Trophoblast cell (in vitro differentiated cells and primary cell): Measurements from ENCODE around the gene PEX10.

Experiments
- DNase-seq, 2 donors: peaks; one replicate each; pipeline ENCODE4 v3.0.0-alpha.2; 2016
- H2AFZ ChIP-seq: 2 replicates; pipeline ENCODE4 v1.6.1; 2013; ENCODE audit warnings: low read length, moderate library complexity, mild to moderate bottlenecking; ENCODE audit not compliant: insufficient read depth, poor library complexity
- H2AK5ac ChIP-seq: 2 replicates; pipeline ENCODE4 v1.6.1; 2013; ENCODE audit warnings: mild to moderate bottlenecking, low read length
- H2BK120ac ChIP-seq: 2 replicates; pipeline ENCODE4 v1.6.1; 2013; ENCODE audit warnings: low read length, mild to moderate bottlenecking, moderate library complexity; ENCODE audit not compliant: insufficient read depth, poor library complexity
- H2BK12ac ChIP-seq: 2 replicates; pipeline ENCODE4 v1.6.1; 2013; ENCODE audit warnings: mild to moderate bottlenecking, low read length, moderate library complexity
- H2BK5ac ChIP-seq: 2 replicates; pipeline ENCODE4 v1.6.1; 2013; ENCODE audit warnings: low read length, low read depth, moderate library complexity, mild to moderate bottlenecking; ENCODE audit not compliant: poor library complexity
- H3K14ac ChIP-seq: 2 replicates; pipeline ENCODE4 v1.6.1; 2013; ENCODE audit warnings: mild to moderate bottlenecking, low read length
- H3K18ac ChIP-seq: 2 replicates; pipeline ENCODE4 v1.6.1; 2013; ENCODE audit warnings: mild to moderate bottlenecking, low read length
- H3K23ac ChIP-seq: 2 replicates; pipeline ENCODE4 v1.6.1; 2013; ENCODE audit warnings: low read length
- H3K27ac ChIP-seq: 2 replicates; pipeline ENCODE4 v1.5.1; 2013; ENCODE audit warnings: low read depth, mild to moderate bottlenecking, inconsistent platforms, low read length, moderate library complexity
- H3K27me3 ChIP-seq: 2 replicates; pipeline ENCODE4 v1.6.1; 2013; ENCODE audit warnings: inconsistent platforms, mild to moderate bottlenecking, low read length, moderate library complexity; ENCODE audit not compliant: insufficient read depth
- H3K36me3 ChIP-seq, 2 experiments: 1 replicate in 1 of 2; 2 replicates in 1 of 2; pipeline ENCODE4 v1.6.1; 2013; ENCODE audit warnings: low read length in 2 of 2, mild to moderate bottlenecking in 2 of 2, moderate library complexity in 1 of 2; ENCODE audit not compliant: insufficient read depth in 2 of 2, control insufficient read depth in 1 of 2
- H3K4ac ChIP-seq: 2 replicates; pipeline ENCODE4 v1.6.1; 2013; ENCODE audit warnings: low read depth, mild to moderate bottlenecking, low read length, moderate library complexity
- H3K4me1 ChIP-seq, 2 experiments: 1 replicate in 1 of 2; 2 replicates in 1 of 2; pipeline ENCODE4 v1.6.1; 2013; ENCODE audit warnings: low read length in 2 of 2, mild to moderate bottlenecking in 2 of 2, moderate library complexity in 1 of 2; ENCODE audit not compliant: insufficient read depth in 2 of 2, control insufficient read depth in 1 of 2
- H3K4me2 ChIP-seq: 2 replicates; pipeline ENCODE4 v1.6.1; 2013; ENCODE audit warnings: inconsistent platforms, mild to moderate bottlenecking, low read length, moderate library complexity
- H3K4me3 ChIP-seq: 2 replicates; pipeline ENCODE4 v1.5.1; 2013; ENCODE audit warnings: mild to moderate bottlenecking, low read depth, low read length, inconsistent platforms
- H3K79me1 ChIP-seq: one replicate; pipeline ENCODE4 v1.6.1; 2013; ENCODE audit warnings: low read length
- H3K79me2 ChIP-seq: 2 replicates; pipeline ENCODE4 v1.6.1; 2013; ENCODE audit warnings: low read length, mild to moderate bottlenecking; ENCODE audit not compliant: control insufficient read depth, insufficient read depth, poor library complexity
- H3K9ac ChIP-seq: 2 replicates; pipeline ENCODE4 v1.6.1; 2013; ENCODE audit warnings: mild to moderate bottlenecking, low read length
- H3K9me3 ChIP-seq: 2 replicates; pipeline ENCODE4 v1.6.1; 2013; ENCODE audit warnings: low read depth, mild to moderate bottlenecking, control low read depth, inconsistent platforms, low read length; ENCODE audit not compliant: insufficient read depth
- H4K12ac ChIP-seq: 2 replicates; pipeline ENCODE4 v1.6.1; 2013; ENCODE audit warnings: low read depth, mild to moderate bottlenecking, low read length, moderate library complexity
- H4K8ac ChIP-seq: 2 replicates; pipeline ENCODE4 v1.6.1; 2013; ENCODE audit warnings: low read depth, mild to moderate bottlenecking, low read length, moderate library complexity
- H4K91ac ChIP-seq: one replicate; pipeline ENCODE4 v1.6.1; 2013; ENCODE audit warnings: low read depth, mild to moderate bottlenecking, low read length, moderate library complexity
- WGBS: extraction: QIAGEN DNeasy Blood & Tissue Kit; methylation state at CpG from one replicate; pipeline ENCODE4 v1.1.7; 2013; ENCODE audit warnings: missing lambda C conversion rate; ENCODE audit not compliant: insufficient read length, insufficient coverage; ENCODE audit errors: extremely low coverage; 5-methylcytosine and 5-hydroxymethylcytosine counted together

PEX10 gene

GRCh38 chr1:2372551-2373490 is 39.5 kb downstream of the PEX10 start:
- no peak overlapping the region for H4K8ac ChIP-seq
- H4K91ac ChIP-seq = no peak overlapping the region

GRCh38 chr1:2368053-2368744 is 44.2 kb downstream of the PEX10 start:
- H4K8ac ChIP-seq = no peak overlapping the region
- H3K27ac ChIP-seq = no peak overlapping the region
- no peak for DNase-seq
- no peak overlapping the region for H3K9ac ChIP-seq
- H3K9me3 ChIP-seq = peaks cover 3% of the 10 kb centered on the region
- no peak overlapping the region for H3K14ac ChIP-seq
- H3K4me3 ChIP-seq = no peak overlapping the region
- H3K23ac ChIP-seq = no peak overlapping the region
- H3K4me2 ChIP-seq = no peak overlapping the region
- no peak overlapping the region for H2BK120ac ChIP-seq
- H2AK5ac ChIP-seq = no peak overlapping the region
- no peak overlapping the region for H2BK12ac ChIP-seq
- WGBS = no CpG with 5 or more reads among the region's 8 CpGs
- no peak overlapping the region for H2AFZ ChIP-seq
- H3K79me2 ChIP-seq = no peaks in the 10 kb centered on the region
- H3K27me3 ChIP-seq = no peaks in the 10 kb centered on the region
- no peaks in the 10 kb centered on the region for H3K79me1 ChIP-seq
- H4K91ac ChIP-seq = no peak overlapping the region
- H3K18ac ChIP-seq = no peak overlapping the region
- peaks cover 7% of the 10 kb centered on the region in 2 experiments for H3K4me1 ChIP-seq
- H4K12ac ChIP-seq = no peak overlapping the region
- no peak overlapping the region for H3K4ac ChIP-seq
- no peak overlapping the region for H2BK5ac ChIP-seq
- H3K36me3 ChIP-seq = no peaks in the 10 kb centered on the region

More at GRCh38 chr1:2372551-2373490, 39.5 kb downstream of the PEX10 start:
- no peak overlapping the region for H2BK120ac ChIP-seq
- no peak overlapping the region for H3K4me2 ChIP-seq
- H3K9me3 ChIP-seq = peaks cover 3% of the 10 kb centered on the region
- peak; percentile 19 to 70 for DNase-seq
- WGBS = no CpG with 5 or more reads among the region's 36 CpGs
- H2AFZ ChIP-seq = no peak overlapping the region
- H2AK5ac ChIP-seq = no peak overlapping the region
- H2BK5ac ChIP-seq = no peak overlapping the region
- no peak overlapping the region for H3K14ac ChIP-seq
- H3K18ac ChIP-seq = no peak overlapping the region
- no peaks in the 10 kb centered on the region for H3K79me2 ChIP-seq
- H3K4me1 ChIP-seq = peaks cover 7 to 8% of the 10 kb centered on the region in 2 experiments
- H2BK12ac ChIP-seq = no peak overlapping the region
- no peak overlapping the region for H3K27ac ChIP-seq
- no peak overlapping the region for H3K9ac ChIP-seq
- H3K23ac ChIP-seq = no peak overlapping the region
- no peaks in the 10 kb centered on the region for H3K27me3 ChIP-seq
- no peaks in the 10 kb centered on the region for H3K79me1 ChIP-seq
- no peaks in the 10 kb centered on the region for H3K36me3 ChIP-seq
- no peak overlapping the region for H3K4me3 ChIP-seq
- H3K4ac ChIP-seq = no peak overlapping the region
- H4K12ac ChIP-seq = no peak overlapping the region

- no peak overlapping the region for H3K4me3 ChIP-seq
- H2BK5ac ChIP-seq = no peak overlapping the region
- no peak overlapping the region for H4K91ac ChIP-seq
- H3K4ac ChIP-seq = no peak overlapping the region
- no peak overlapping the region for H2BK120ac ChIP-seq
- H3K79me1 ChIP-seq = no peaks in the 10 kb centered on the region
- no peaks in the 10 kb centered on the region for H3K79me2 ChIP-seq
- WGBS = no CpG with 5 or more reads among the region's 2 CpGs
- no peak overlapping the region for H3K18ac ChIP-seq
- H4K12ac ChIP-seq = no peak overlapping the region
- H3K27me3 ChIP-seq = no peaks in the 10 kb centered on the region
- H4K8ac ChIP-seq = no peak overlapping the region
- H3K9me3 ChIP-seq = peaks cover 6% of the 10 kb centered on the region
- no peak overlapping the region for H2AFZ ChIP-seq
- H3K36me3 ChIP-seq = no peaks in the 10 kb centered on the region
- H3K9ac ChIP-seq = no peak overlapping the region
- H2AK5ac ChIP-seq = no peak overlapping the region
- H2BK12ac ChIP-seq = no peak overlapping the region
- no peak overlapping the region for H3K14ac ChIP-seq
- DNase-seq = no peak
- no peak overlapping the region for H3K27ac ChIP-seq
- no peak overlapping the region for H3K4me2 ChIP-seq
- no peak overlapping the region for H3K23ac ChIP-seq
- H3K4me1 ChIP-seq = no peaks in the 10 kb centered on the region
Measured at GRCh38 chr1:2363847-2364513, 48.4 kb downstream of the PEX10 start.

- no peak overlapping the region for H4K91ac ChIP-seq
- WGBS = no CpG with 5 or more reads among the region's 11 CpGs
- H3K27me3 ChIP-seq = no peaks in the 10 kb centered on the region
- no peak overlapping the region for H3K18ac ChIP-seq
- H4K8ac ChIP-seq = no peak overlapping the region
- H2BK12ac ChIP-seq = no peak overlapping the region
- H3K27ac ChIP-seq = no peak overlapping the region
- DNase-seq = no peak
- H3K36me3 ChIP-seq = no peaks in the 10 kb centered on the region
- no peak overlapping the region for H2AK5ac ChIP-seq
- H3K4me3 ChIP-seq = no peak overlapping the region
- H3K4me1 ChIP-seq = no peaks in the 10 kb centered on the region
- H3K4ac ChIP-seq = no peak overlapping the region
- no peak overlapping the region for H2AFZ ChIP-seq
- H3K79me1 ChIP-seq = no peaks in the 10 kb centered on the region
- H3K9ac ChIP-seq = no peak overlapping the region
- H3K9me3 ChIP-seq = peaks cover 4% of the 10 kb centered on the region
- no peak overlapping the region for H2BK5ac ChIP-seq
- H3K79me2 ChIP-seq = no peaks in the 10 kb centered on the region
- no peak overlapping the region for H3K4me2 ChIP-seq
- H3K14ac ChIP-seq = no peak overlapping the region
- H3K23ac ChIP-seq = no peak overlapping the region
- no peak overlapping the region for H4K12ac ChIP-seq
- H2BK120ac ChIP-seq = no peak overlapping the region
Measured at GRCh38 chr1:2360588-2361364, 51.6 kb downstream of the PEX10 start.
